ENCODE data around the gene ALPI. TPM values are rescaled to one million over a fixed set of nuclear protein-coding genes. Genes with fewer than 3 reads are reported as not detected.
A peak's percentile ranks its signal among the peaks of the same experiment; 100 is the strongest.

Gene ALPI
- total RNA-seq, 2 donors from 2014 or later, result not detected

- peak overlapping the region in 1 of 2 donors; percentile 54 for H3K4me3 Mint-ChIP-seq
Observed at GRCh38 chr2:232501794-232502390, 45.9 kb downstream of the ALPI start.

GRCh38 chr2:232502511-232502910 is 46.6 kb downstream of the ALPI start:
- Mint-ChIP-seq H3K27ac (no peak overlapping the region), H3K27me3 (ENCODE audit: low read depth) (peaks cover 46% of the 10 kb centered on the region), H3K36me3 (ENCODE audit: insufficient read depth in 2 of 2) (no peaks in the 10 kb centered on the region), H3K4me3 (peak overlapping the region; percentile 73 to 76), H3K9me3 (no peaks in the 10 kb centered on the region), H3K4me1 (ENCODE audit: low read depth) (peaks cover 15% of the 10 kb centered on the region)
- ATAC-seq (replicated peaks in 1 of 2) (peak; percentile 41 to 45), DNase-seq (peak in 1 of 2 donors; percentile 31)

More at GRCh38 chr2:232501794-232502390, 45.9 kb downstream of the ALPI start:
- DNase-seq (no peak), ATAC-seq (replicated peaks in 1 of 2) (no peak)
- H3K27me3 Mint-ChIP-seq (ENCODE audit: low read depth), result peaks cover 46% of the 10 kb centered on the region
- H3K27ac Mint-ChIP-seq, result no peak overlapping the region
- H3K4me1 Mint-ChIP-seq (ENCODE audit: low read depth), result peaks cover 15% of the 10 kb centered on the region
- no peaks in the 10 kb centered on the region for H3K36me3 Mint-ChIP-seq (ENCODE audit: insufficient read depth in 2 of 2)
- no peaks in the 10 kb centered on the region for H3K9me3 Mint-ChIP-seq

GRCh38 chr2:232502911-232503808 is 47.2 kb downstream of the ALPI start:
- peak; percentile 63 to 72 for ATAC-seq (replicated peaks in 1 of 2)
- Mint-ChIP-seq H3K4me1 (ENCODE audit: low read depth) (peaks cover 15% of the 10 kb centered on the region), H3K27me3 (ENCODE audit: low read depth) (peaks cover 45% of the 10 kb centered on the region), H3K36me3 (ENCODE audit: insufficient read depth in 2 of 2) (no peaks in the 10 kb centered on the region), H3K9me3 (no peaks in the 10 kb centered on the region), H3K4me3 (peak overlapping the region; percentile 58 to 76), H3K27ac (no peak overlapping the region)
- DNase-seq, result peak; percentile 39 to 70

- no peak for DNase-seq
- H3K27me3 Mint-ChIP-seq (ENCODE audit: low read depth), result peaks cover 39% of the 10 kb centered on the region
- no peak for ATAC-seq (replicated peaks in 1 of 2)
- H3K27ac Mint-ChIP-seq, result no peak overlapping the region
- H3K36me3 Mint-ChIP-seq (ENCODE audit: insufficient read depth in 2 of 2), result no peaks in the 10 kb centered on the region
- H3K4me3 Mint-ChIP-seq, result peak overlapping the region; percentile 46 to 71
- no peaks in the 10 kb centered on the region for H3K9me3 Mint-ChIP-seq
- H3K4me1 Mint-ChIP-seq (ENCODE audit: low read depth), result peaks cover 15% of the 10 kb centered on the region
Observed at GRCh38 chr2:232503809-232504323, 47.9 kb downstream of the ALPI start.

- Mint-ChIP-seq H3K4me3 (peak overlapping the region; percentile 23 to 71), H3K27ac (no peak overlapping the region), H3K9me3 (no peaks in the 10 kb centered on the region), H3K27me3 (ENCODE audit: low read depth) (peaks cover 39% of the 10 kb centered on the region), H3K36me3 (ENCODE audit: insufficient read depth in 2 of 2) (no peaks in the 10 kb centered on the region), H3K4me1 (ENCODE audit: low read depth) (peaks cover 15% of the 10 kb centered on the region)
- ATAC-seq (replicated peaks in 1 of 2), result no peak
- DNase-seq, result no peak
Observed at GRCh38 chr2:232504438-232504837, 48.5 kb downstream of the ALPI start.

- no peaks in the 10 kb centered on the region for H3K9me3 Mint-ChIP-seq
Observed at GRCh38 chr2:232505856-232506255, 49.9 kb downstream of the ALPI start.

GRCh38 chr2:232506709-232507108 is 50.8 kb downstream of the ALPI start:
- Mint-ChIP-seq H3K36me3 (ENCODE audit: insufficient read depth in 2 of 2) (no peaks in the 10 kb centered on the region), H3K27me3 (ENCODE audit: low read depth) (peaks cover 33% of the 10 kb centered on the region), H3K4me3 (no peak overlapping the region), H3K9me3 (no peaks in the 10 kb centered on the region), H3K27ac (no peak overlapping the region), H3K4me1 (ENCODE audit: low read depth) (peaks cover 15% of the 10 kb centered on the region)
- no peak for DNase-seq
- no peak for ATAC-seq (replicated peaks in 1 of 2)

More at GRCh38 chr2:232505856-232506255, 49.9 kb downstream of the ALPI start:
- ATAC-seq (replicated peaks in 1 of 2) (no peak), DNase-seq (no peak)
- H3K4me1 Mint-ChIP-seq (ENCODE audit: low read depth), result peaks cover 15% of the 10 kb centered on the region
- no peak overlapping the region for H3K4me3 Mint-ChIP-seq
- H3K36me3 Mint-ChIP-seq (ENCODE audit: insufficient read depth in 2 of 2), result no peaks in the 10 kb centered on the region
- no peak overlapping the region for H3K27ac Mint-ChIP-seq
- H3K27me3 Mint-ChIP-seq (ENCODE audit: low read depth), result peaks cover 33% of the 10 kb centered on the region

- H3K36me3 Mint-ChIP-seq (ENCODE audit: insufficient read depth in 2 of 2), result no peaks in the 10 kb centered on the region
- ATAC-seq (replicated peaks in 1 of 2) (no peak), DNase-seq (no peak)
- H3K27me3 Mint-ChIP-seq (ENCODE audit: low read depth), result peaks cover 28% of the 10 kb centered on the region
- H3K4me1 Mint-ChIP-seq (ENCODE audit: low read depth), result peaks cover 10% of the 10 kb centered on the region
- H3K4me3 Mint-ChIP-seq, result no peak overlapping the region
- no peak overlapping the region for H3K27ac Mint-ChIP-seq
- H3K9me3 Mint-ChIP-seq, result no peaks in the 10 kb centered on the region
Observed at GRCh38 chr2:232508251-232508650, 52.3 kb downstream of the ALPI start.

Other genes starting within 250 kb of the ALPI start
- not detected for gene ALPP, start 77.4 kb upstream of the ALPI start, total RNA-seq
- not detected for gene ALPG, start 49.3 kb upstream of the ALPI start, total RNA-seq
- gene ECEL1, start 31.7 kb downstream of the ALPI start, total RNA-seq, result 1 to 10 TPM; 1.8 to 2.5 TPM
- gene PRSS56, start 64.2 kb downstream of the ALPI start, total RNA-seq, result under 1 TPM in 1 of 2 donors, not detected in 1; 0.39 TPM
- gene CHRND, start 70.0 kb downstream of the ALPI start, total RNA-seq, result not detected
- gene CHRNG, start 83.5 kb downstream of the ALPI start, total RNA-seq, result not detected
- gene TIGD1, start 94.4 kb downstream of the ALPI start, total RNA-seq, result 10 to 100 TPM in 1 of 2 donors, 1 to 10 TPM in 1; 7.0 to 10.5 TPM
- 10 to 100 TPM; 42.6 to 42.7 TPM for gene EIF4E2, start 94.5 kb downstream of the ALPI start, total RNA-seq
- gene EFHD1, start 177.5 kb downstream of the ALPI start, total RNA-seq, result 1 to 10 TPM; 1.0 to 1.8 TPM
- 10 to 100 TPM; 61.2 to 62.7 TPM for gene GIGYF2, start 241.2 kb downstream of the ALPI start, total RNA-seq

Measured in activated T-cell treated with anti-CD3 and anti-CD28 coated beads, Interleukin-2, amount 50 U/mL, for 72 hours (primary cell).